Activated CD4-positive, alpha-beta T cell treated with anti-CD3 and anti-CD28 coated beads, Interleukin-10, Interleukin-2, amounts not matched to agents 100 ng/mL and 50 ng/mL, durations not matched to agents 16 hours and 8 hours (primary cell): ENCODE data around the gene ARHGAP42.
"Not testable (repeated sequence)": the region's sequence is repeated elsewhere in the genome, so short reads cannot be mapped to it uniquely, and the experiment has no call there.

ENCODE experiments used
- DNase-seq: peaks from one replicate; pipeline ENCODE4 v3.0.0-alpha.2; 2020

The ARHGAP42 gene

GRCh38 chr11:100727410-100727809, 40.3 kb downstream of the ARHGAP42 start:
- DNase-seq, result no peak

GRCh38 chr11:100730266-100730665, 43.2 kb downstream of the ARHGAP42 start:
- no peak for DNase-seq

GRCh38 chr11:100731471-100731870, 44.4 kb downstream of the ARHGAP42 start:
- no peak for DNase-seq

- DNase-seq, result no peak
Measured at GRCh38 chr11:100732949-100733348, 45.9 kb downstream of the ARHGAP42 start.

- DNase-seq, result no peak
Measured at GRCh38 chr11:100734743-100735527, 47.8 kb downstream of the ARHGAP42 start.

- no peak for DNase-seq
Measured at GRCh38 chr11:100735949-100736675, 49.0 kb downstream of the ARHGAP42 start.

- no peak for DNase-seq
Measured at GRCh38 chr11:100738701-100739270, 51.7 kb downstream of the ARHGAP42 start.

GRCh38 chr11:100739666-100740065, 52.6 kb downstream of the ARHGAP42 start:
- no peak for DNase-seq

GRCh38 chr11:100740440-100740839, 53.4 kb downstream of the ARHGAP42 start:
- DNase-seq, result no peak

- DNase-seq, result no peak
Measured at GRCh38 chr11:100741866-100742625, 55.0 kb downstream of the ARHGAP42 start.

- no peak for DNase-seq
Measured at GRCh38 chr11:100746448-100746847, 59.4 kb downstream of the ARHGAP42 start.

GRCh38 chr11:100748153-100748552, 61.1 kb downstream of the ARHGAP42 start:
- DNase-seq, result no peak

GRCh38 chr11:100749887-100750565, 62.9 kb downstream of the ARHGAP42 start:
- DNase-seq, result peak; percentile 0

- not testable (repeated sequence) for DNase-seq
Measured at GRCh38 chr11:100750566-100750891, 63.4 kb downstream of the ARHGAP42 start.

GRCh38 chr11:100752371-100753171, 65.5 kb downstream of the ARHGAP42 start:
- DNase-seq, result no peak

GRCh38 chr11:100753172-100753543, 66.1 kb downstream of the ARHGAP42 start:
- no peak for DNase-seq

GRCh38 chr11:100753571-100753970, 66.5 kb downstream of the ARHGAP42 start:
- no peak for DNase-seq

- no peak for DNase-seq
Measured at GRCh38 chr11:100756559-100756958, 69.5 kb downstream of the ARHGAP42 start.

- DNase-seq, result no peak
Measured at GRCh38 chr11:100757646-100758045, 70.6 kb downstream of the ARHGAP42 start.

GRCh38 chr11:100759106-100759505, 72.0 kb downstream of the ARHGAP42 start:
- DNase-seq, result no peak

- no peak for DNase-seq
Measured at GRCh38 chr11:100759856-100760255, 72.8 kb downstream of the ARHGAP42 start.

- no peak for DNase-seq
Measured at GRCh38 chr11:100760744-100761143, 73.7 kb downstream of the ARHGAP42 start.
